Stimulated activated CD8-positive, alpha-beta memory T cell treated with anti-CD3 and anti-CD28 coated beads, Interleukin-12 subunit alpha, Interleukin-12 subunit beta, amount 100 ng/mL, for 1 hour (primary cell): ENCODE data around the gene KLHL36.

Experiments
- DNase-seq: peaks from one replicate; pipeline ENCODE4 v3.0.0-alpha.2; 2020; ENCODE audit warnings: low read depth

Gene KLHL36

DNA sequence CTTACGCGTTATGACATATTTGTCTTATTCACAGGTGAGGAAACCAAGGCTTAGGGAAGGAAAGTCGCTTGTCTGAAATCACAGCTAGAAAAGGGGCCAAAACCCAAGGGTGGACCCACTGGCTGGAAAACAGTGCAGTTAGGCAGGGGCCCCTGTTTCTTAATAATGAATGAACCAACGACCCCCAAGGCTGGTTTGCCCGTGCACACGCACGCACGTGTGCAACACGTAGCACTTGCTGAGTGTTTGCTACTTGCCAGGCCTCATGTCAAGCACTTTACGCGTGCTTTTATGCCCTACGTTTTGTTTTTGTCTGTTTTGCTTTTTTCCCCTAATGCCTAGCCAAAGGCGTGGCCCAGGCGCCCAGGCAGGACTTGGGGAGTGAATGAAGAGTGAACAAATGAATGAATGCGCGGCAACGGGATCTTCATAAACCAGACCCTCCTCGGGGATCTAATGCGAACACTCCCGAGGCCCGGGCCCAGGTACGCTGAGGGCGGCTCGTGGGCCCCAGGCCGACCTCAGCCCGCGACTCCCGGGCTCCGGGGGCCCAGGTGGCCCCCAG lies 50.9 kb downstream of the KLHL36 start:
- no peak for DNase-seq

DNA sequence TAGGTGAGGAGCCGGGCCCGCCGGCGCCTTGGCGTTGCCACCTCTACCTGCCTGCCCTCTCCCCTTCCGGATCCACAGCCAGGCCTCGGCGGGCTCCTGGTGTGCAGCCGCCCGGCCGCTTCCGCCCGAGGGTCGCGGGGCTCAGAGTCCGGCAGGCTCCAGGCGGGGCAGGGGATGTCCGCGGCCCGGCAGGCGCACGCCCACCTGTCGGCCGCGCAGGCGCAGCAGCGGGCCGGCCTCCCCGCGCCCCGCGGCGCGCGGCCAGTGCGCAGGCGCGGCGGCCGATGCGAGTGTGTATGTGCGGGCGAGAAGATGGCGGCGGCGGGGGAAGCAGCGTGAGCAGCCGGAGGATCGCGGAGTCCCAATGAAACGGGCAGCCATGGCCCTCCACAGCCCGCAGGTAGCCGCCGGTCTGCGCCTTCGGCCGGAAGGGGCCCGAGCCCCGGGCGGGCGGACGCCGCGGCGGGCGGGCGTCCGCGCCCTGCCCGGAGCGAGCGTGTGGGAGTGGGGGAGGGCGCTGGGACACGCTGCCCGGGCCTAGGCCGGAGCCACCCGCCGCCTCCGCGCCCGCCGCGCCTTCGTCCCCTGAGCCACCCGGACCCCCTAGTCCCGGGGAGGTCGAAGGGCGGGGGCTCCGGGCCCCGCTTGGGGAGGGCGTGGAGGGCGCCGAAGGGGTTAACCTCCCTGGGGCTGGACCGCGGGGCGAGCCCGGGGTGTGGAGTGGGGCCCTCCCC lies 51.6 kb downstream of the KLHL36 start, which contains the start of gene USP10:
USP10 (plus strand) TSS at position 289 of the 734 bp plus-strand sequence; CDS start at position 380, 91 bp downstream.
- DNase-seq: peak; percentile 63

DNA sequence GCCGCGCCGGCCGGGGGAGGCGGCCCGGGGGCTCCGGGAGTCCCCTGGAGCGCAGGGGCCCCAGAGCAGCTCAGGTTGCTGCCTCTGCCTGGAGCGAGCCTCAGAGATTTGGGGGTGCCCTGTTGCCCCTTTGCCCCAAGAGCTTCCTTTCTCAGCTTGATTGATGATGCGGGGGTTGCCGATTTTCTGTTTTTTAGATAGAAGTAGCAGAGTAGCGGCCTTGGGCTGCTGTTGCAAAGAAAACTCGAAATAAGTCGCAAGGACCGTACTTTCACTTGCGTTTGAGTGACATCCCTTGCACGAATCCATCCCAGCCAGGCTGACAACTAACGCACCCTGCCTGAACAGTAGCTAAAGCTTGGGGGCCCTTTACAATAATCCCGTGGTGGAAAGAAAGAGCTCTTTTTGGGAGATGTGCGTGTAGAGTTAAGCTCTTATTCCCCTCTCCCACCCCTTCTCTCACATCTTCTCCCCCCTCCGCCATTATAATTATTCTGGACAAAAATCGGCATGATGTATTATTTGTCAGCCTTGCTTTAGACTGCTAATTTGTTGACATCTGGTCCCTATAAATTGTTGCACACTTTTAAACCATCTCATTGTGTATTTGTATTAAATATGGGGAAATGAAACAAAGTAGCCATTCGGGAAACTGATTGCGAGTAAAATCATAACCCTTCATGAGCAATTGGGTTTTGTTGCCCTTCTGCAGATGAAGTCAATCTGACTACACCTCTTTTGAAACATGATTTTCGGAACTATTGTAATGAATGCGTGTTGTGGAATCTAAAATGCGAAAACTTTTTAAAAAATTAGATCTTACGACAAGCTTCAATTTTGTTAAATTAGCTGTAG lies 52.4 kb downstream of the KLHL36 start:
- peak; percentile 3 for DNase-seq

DNA sequence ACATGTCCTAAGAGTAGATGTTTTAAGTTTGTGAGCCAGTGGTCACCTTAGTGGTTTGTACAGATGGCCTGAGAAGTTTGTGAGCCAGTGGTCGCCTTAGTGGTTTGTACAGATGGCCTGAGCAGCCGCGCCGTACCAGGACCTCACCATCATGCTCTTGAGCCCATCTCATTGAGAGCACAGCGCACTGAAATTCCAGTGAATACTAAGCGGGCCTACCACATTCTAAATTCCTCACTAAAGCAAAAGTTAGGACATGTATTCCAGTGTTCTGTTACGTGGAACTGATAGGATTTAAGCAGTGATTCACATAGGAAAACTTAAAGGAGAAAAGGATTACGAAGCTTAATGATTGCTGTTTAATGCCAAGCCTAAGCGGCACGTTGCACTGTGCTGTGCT lies 55.4 kb downstream of the KLHL36 start:
- no peak for DNase-seq

DNA sequence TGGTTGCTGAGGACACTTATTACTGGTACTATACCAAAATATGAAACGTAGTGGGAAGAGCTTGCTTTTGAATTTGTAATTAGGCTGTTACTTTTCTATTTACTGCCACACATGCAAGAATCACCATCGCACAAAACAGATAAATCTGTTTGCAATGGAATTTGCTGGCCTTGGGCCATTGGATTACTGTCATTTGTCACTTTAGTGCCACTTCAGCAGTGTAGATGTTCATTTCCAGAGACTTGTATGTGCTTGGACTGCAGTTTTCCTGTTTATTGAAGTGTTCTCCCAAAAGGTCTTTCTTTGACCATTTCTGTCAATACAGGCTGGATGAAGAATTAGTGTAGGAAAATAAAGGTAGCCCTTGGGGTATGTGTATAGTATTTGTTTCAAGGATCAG lies 55.9 kb downstream of the KLHL36 start:
- no peak for DNase-seq

DNA sequence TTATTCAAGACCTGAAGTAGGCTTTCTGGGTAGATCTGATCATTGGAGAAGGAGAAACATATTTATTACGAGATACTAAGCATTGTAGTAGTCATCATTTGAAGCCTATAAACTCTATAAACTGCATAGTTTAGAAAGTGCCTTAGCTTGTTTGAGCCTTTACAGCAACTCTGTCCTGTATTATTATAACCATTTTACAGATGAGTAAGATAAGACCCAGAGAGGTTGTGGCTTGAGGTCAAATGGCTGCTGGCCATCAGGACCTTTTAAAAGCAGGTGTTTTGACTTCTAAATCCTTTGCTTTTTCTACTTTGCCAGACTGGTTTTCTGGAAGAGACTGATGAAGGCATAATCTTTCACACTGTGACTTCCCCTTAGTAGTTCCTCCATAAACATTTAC lies 58.5 kb downstream of the KLHL36 start:
- DNase-seq: no peak

DNA sequence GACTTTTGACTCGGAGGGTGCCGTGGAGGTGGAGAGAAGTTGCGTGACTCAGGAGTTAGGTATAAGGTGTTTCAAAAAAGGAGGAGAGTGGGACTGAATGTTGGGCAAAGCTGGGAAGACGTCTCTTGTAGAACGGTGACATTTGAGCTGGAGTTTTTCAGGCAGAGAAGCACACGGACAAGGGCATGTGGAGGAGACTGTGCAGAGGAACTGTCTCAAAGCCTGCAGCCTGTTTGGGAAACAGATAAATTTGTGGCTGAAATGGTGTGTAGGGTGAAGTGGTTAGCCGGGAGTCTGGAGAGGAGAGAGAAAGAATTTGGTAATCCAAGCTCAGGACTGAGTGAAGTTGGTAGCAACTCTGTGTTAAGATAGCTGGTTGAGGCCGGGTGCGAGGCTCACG lies 61.3 kb downstream of the KLHL36 start:
- DNase-seq: no peak

DNA sequence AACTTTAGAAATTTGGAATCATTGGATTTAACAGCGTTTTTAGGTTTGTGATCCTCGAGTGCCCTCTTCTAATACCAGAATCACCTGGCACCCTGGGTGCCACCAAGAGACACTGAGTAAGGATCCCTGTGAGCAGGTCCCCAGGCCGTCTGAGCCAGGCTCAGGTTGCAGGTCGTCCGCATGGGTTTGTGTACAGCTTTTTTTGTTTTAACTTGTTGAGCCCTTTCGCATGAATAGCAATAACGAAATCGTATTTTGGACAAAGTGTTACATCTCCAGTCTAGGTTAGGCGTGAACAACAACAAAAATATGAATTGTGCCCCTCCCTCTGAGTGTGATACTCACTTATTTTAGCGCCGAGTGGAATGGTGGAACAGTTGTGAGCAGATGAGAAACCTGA lies 62.4 kb downstream of the KLHL36 start:
- no peak for DNase-seq
